Omental fat pad (tissue), 4 donors: ENCODE measurements around the gene CYP11A1. TPM values are rescaled to one million over a fixed set of nuclear protein-coding genes. Genes with fewer than 3 reads are reported as not detected.

Experiments
- ATAC-seq: fragments of 150-250 bp; one replicate; pipeline ENCODE4 v1.9.1; 2016; ENCODE audit warnings: mild to moderate bottlenecking, moderate library complexity; ENCODE audit not compliant: low FRiP score
- DNase-seq: peaks from one replicate; pipeline ENCODE4 v3.0.0-alpha.2; 2019; ENCODE audit warnings: low spot score
- total RNA-seq, 4 donors: library from RNA; depleted of rRNA; stranded (reverse); fragments of >200 nt; gene quantifications; one replicate each; pipeline ENCODE4 v1.1.0, GENCODE V29; 2016
- TF ChIP-seq, protein P1 (sequence below), 3 donors: fragments of 450-650 bp; IDR thresholded peaks; one replicate each; pipeline ENCODE4 v1.5.1; 2016 to 2017; ENCODE audit warnings: antibody characterized with exemption in 3 of 3, mild to moderate bottlenecking in 3 of 3, moderate library complexity in 2 of 3

CYP11A1 gene
- 1 to 10 TPM; 1.3 to 4.8 (median 1.4) TPM for total RNA-seq

DNA sequence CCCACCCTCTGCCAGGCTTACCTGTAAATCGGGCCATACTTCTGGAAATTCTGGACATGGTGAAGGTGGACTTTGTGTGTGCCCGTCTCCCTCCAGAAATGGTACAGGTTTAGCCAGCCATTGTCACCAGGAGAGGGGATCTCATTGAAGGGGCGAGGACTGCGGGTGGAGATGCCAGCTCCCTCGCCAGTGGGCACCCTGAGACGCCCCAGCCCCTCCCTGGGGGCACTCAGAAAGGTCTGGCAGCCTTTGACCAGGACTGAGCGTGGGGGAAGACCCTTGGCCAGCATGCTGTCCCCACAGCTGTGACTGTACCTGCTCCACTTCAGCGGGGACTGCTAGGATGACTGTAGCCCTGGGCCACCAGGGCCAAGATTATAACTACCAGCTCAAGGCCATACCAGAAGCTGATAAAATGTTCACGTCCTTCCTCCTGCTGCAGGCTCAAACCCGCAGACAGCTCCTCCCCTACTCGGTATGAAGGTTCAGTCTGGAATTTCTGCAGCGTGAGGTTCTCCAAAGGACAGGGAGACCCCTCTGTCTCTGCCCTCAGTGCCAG is at the start of gene CYP11A1:
TSS of gene CYP11A1 (minus strand) at position 351 of the 559 bp plus-strand sequence. CDS start at position 290, 61 bp downstream.
- DNase-seq (no peak), ATAC-seq (no peak)
- TF ChIP-seq, protein P1, sequence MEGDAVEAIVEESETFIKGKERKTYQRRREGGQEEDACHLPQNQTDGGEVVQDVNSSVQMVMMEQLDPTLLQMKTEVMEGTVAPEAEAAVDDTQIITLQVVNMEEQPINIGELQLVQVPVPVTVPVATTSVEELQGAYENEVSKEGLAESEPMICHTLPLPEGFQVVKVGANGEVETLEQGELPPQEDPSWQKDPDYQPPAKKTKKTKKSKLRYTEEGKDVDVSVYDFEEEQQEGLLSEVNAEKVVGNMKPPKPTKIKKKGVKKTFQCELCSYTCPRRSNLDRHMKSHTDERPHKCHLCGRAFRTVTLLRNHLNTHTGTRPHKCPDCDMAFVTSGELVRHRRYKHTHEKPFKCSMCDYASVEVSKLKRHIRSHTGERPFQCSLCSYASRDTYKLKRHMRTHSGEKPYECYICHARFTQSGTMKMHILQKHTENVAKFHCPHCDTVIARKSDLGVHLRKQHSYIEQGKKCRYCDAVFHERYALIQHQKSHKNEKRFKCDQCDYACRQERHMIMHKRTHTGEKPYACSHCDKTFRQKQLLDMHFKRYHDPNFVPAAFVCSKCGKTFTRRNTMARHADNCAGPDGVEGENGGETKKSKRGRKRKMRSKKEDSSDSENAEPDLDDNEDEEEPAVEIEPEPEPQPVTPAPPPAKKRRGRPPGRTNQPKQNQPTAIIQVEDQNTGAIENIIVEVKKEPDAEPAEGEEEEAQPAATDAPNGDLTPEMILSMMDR (IDR thresholded peaks at IDR 0.05) = no peak

DNA sequence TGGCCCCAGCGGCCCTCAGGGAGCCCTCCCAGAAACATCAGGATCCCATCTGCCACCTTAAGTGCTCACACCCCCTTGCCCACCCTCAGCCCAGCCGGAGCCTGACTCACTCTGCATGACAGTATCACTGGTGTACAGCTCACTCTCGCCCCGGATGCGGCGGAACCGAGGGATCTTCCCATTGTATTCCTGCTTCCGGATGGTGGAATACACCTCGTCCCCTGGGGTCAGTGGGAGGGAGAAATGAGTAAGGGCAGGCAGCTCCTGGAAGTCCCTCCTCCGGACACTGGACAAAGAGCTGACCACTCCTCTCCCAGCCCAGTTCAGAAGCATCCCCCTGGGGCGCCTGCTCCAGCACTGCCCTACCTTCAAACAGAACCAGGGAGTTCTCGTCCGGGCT is 49.8 kb upstream of the CYP11A1 start:
- DNase-seq = no peak
- ATAC-seq = no peak
- TF ChIP-seq, protein P1 (IDR thresholded peaks at IDR 0.05) = no peak

DNA sequence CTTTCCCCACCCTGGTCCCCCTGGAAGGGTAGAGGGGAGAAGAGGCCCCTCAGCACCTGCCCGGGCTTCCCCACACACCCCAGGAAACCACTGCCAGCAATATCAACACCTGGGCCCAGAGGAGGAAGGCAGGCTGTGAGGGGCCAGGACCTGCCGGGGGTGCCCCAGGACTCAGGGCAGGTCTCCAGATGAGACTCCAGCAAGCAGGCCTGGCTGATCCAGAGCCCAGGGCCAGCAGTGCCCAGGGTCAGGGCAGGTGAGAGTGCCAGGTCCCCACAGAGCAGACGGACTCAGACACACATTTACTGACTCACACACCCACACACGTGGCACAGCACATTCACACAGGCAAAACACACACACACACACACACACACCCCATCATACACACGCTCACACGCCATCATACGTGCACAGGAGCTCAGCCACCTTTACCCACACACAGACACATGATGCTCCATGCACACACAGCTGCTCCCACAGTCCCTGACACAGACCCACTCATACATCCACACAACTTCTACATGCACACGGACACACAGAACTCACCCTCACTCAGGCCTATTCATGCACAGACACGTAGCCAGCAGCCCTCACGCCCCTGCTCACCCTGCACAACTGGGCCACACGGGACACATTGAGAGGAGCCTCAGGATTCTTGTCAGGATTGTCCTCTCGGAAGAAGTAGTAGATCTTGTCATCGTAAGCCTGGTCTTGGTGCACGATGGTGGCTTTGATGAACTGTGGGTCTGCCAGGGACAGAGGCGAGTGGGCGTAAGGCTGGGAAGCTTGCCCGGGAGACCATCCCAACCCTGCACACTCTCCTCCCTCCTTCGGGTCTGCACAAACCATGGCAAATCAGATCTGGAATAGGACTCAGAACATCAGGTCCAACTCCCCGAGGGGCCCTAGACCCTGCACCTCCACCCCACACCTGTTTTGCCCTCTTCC is 48.8 kb upstream of the CYP11A1 start:
- no peak for ATAC-seq
- TF ChIP-seq, protein P1 (IDR thresholded peaks at IDR 0.05) = no peak

DNA sequence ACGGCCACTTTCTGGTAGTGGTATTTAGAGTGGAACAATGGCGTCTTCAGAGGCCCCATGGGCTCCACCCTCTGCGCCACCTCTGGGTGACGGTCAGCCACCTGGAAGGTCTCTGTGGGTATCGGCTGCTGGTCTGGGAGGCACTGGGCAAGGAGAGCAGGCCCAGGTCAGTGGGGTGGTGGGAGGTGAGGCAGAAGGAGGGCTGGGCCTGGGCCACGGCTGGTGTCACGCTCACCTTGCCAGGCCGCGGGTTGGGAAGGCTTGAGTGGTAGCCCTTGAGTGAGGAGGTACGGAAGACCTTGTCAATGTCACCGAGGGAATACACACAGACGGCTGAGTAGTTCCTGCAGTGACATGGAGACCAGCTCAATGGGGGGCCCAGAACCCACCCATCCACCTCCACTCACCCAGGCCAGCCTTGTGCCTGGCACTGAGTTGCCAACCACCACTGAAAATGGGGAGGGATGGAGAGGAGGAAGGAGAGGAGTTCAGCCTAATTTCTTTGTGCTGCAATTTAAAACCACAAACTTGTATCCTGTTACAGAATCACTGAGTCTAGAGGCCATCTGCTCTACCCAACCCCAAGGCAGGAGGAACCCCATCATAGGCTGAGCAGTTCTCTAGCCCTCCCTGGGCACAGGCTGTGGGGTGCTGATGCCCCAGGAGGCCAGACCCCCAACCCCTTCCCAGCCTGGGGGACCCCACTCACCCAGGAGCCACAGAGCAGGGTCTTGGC is 47.3 kb upstream of the CYP11A1 start:
- ATAC-seq (no peak), DNase-seq (no peak)
- TF ChIP-seq, protein P1 (IDR thresholded peaks at IDR 0.05) = no peak

More for the DNA sequence above, 48.8 kb upstream of the CYP11A1 start:
- no peak for DNase-seq

DNA sequence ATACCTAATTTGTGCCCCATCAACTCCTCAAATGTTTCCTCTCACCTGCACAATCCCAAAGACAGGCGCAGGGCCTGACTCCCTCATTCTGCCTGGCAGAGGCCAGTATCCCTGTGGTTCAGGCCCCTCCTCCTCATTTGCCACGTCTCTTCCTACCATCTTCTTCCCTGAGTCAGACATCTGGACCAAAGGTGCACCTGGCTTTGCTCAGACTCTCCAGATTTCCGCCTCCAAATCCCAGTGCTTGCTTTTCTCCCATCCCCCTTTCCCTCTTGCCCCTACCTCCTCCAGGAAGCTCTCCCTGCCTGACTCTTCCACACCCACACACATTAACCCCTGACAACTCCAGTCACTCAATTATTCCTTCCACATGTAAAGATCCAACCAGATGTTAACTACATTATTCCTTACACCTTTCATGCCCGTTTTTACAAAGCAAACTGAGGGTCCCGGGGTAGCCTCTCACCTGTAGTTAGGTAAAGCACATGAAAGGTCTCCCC is 46.7 kb upstream of the CYP11A1 start:
- ATAC-seq = no peak
- no peak for DNase-seq
- TF ChIP-seq, protein P1 (IDR thresholded peaks at IDR 0.05) = no peak

DNA sequence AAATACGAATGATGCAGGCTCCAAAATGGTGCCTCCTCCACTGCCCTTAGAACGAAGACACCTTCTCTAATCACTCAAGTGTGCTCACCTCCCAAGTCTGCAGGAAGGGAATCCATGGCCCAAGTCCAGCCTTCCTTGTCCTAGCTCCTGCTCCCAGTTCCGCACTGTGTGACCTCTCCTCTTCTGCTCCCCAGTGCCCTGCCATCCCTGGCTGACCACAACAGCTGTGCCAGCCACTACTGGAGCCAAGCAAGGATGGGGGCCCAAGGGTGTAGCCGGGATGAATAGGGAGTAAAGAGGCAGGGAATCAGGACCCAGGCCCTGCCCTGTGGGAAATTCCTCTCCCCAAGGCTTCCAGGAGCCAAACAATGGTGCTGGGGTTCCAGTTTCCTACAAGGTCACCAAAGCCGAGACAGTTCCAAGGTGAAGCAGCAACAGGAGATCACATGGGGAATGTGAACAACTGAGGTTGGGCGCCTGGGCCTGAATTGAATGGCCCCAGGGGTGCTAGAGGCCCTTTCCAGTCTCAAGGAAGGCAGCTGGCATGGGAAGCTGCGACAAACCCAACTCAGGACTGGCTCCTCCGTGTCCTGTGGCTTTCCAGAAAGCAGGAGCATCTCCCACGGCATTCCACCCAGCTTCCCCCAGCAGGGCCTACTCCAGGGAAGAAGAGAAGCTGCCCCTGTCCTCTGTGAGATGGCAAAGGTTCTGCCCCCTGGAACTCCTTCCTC is 46.1 kb upstream of the CYP11A1 start:
- ATAC-seq (no peak), DNase-seq (no peak)
- TF ChIP-seq, protein P1 (IDR thresholded peaks at IDR 0.05) = no peak
